Bronchial epithelial cell (primary cell): ENCODE measurements around the gene EPHA4. TPM values are rescaled to one million over a fixed set of nuclear protein-coding genes. Genes with fewer than 3 reads are reported as not detected.

ENCODE experiments used
- DNase-seq: peaks from one replicate; pipeline ENCODE4 v3.0.0-alpha.2; 2010; ENCODE audit warnings: low read depth
- FAIRE-seq: peaks from 2 replicates; lab custom pipeline; 2011; peaks lifted over from hg19 to GRCh38; lab: Jason Lieb, UNC
- H3K27me3 ChIP-seq: 2 replicates; pipeline ENCODE4 v1.5.1; 2011; ENCODE audit warnings: low read length; ENCODE audit not compliant: control insufficient read depth, insufficient read depth
- H3K36me3 ChIP-seq: 2 replicates; pipeline ENCODE4 v1.5.1; 2011; ENCODE audit warnings: low read length; ENCODE audit not compliant: control insufficient read depth, insufficient read depth
- H3K4me3 ChIP-seq: 2 replicates; pipeline ENCODE4 v1.5.1; 2011; ENCODE audit warnings: mild to moderate bottlenecking, low read depth, low read length, control low read depth
- CTCF ChIP-seq: IDR thresholded peaks from 2 replicates; pipeline ENCODE4 v1.5.1; 2011; ENCODE audit warnings: mild to moderate bottlenecking, moderate library complexity, low read length, control low read depth, inconsistent platforms; ENCODE audit not compliant: insufficient read depth, severe bottlenecking
- total RNA-seq: library from RNA; depleted of rRNA; stranded (reverse); fragments of >200 nt; gene quantifications from 2 replicates; pipeline ENCODE4 v1.2.1, GENCODE V29; 2014

EPHA4 gene
- total RNA-seq, 1 donor from 2014 or later, result 6.1 TPM

- DNase-seq, result no peak
- no peak for TF ChIP-seq CTCF
- Histone ChIP-seq H3K4me3 (no peak overlapping the region), H3K36me3 (no peaks in the 10 kb centered on the region), H3K27me3 (no peaks in the 10 kb centered on the region)
- FAIRE-seq, result no peak
Measured at GRCh38 chr2:221527776-221528309, 44.3 kb downstream of the EPHA4 start.

GRCh38 chr2:221524158-221524557, 47.9 kb downstream of the EPHA4 start:
- H3K27me3 ChIP-seq, result no peaks in the 10 kb centered on the region
- H3K4me3 ChIP-seq, result no peak overlapping the region
- H3K36me3 ChIP-seq, result no peaks in the 10 kb centered on the region
- FAIRE-seq (no peak), DNase-seq (no peak)
- no peak for TF ChIP-seq CTCF

GRCh38 chr2:221521233-221521845, 50.8 kb downstream of the EPHA4 start:
- no peak for DNase-seq
- no peak for TF ChIP-seq CTCF
- no peak for FAIRE-seq
- Histone ChIP-seq H3K4me3 (no peak overlapping the region), H3K36me3 (no peaks in the 10 kb centered on the region), H3K27me3 (no peaks in the 10 kb centered on the region)

GRCh38 chr2:221518935-221519625, 53.0 kb downstream of the EPHA4 start:
- DNase-seq, result no peak
- H3K36me3 ChIP-seq, result no peaks in the 10 kb centered on the region
- no peak for TF ChIP-seq CTCF
- H3K4me3 ChIP-seq, result no peak overlapping the region
- no peak for FAIRE-seq
- no peaks in the 10 kb centered on the region for H3K27me3 ChIP-seq

GRCh38 chr2:221518201-221518934, 53.7 kb downstream of the EPHA4 start:
- H3K27me3 ChIP-seq, result no peaks in the 10 kb centered on the region
- TF ChIP-seq CTCF, result no peak
- FAIRE-seq (no peak), DNase-seq (peak; percentile 79)
- H3K36me3 ChIP-seq, result no peaks in the 10 kb centered on the region
- no peak overlapping the region for H3K4me3 ChIP-seq
